GM18907 (cell line): ENCODE measurements around the gene STK39.
"Not testable (repeated sequence)": the region's sequence is repeated elsewhere in the genome, so short reads cannot be mapped to it uniquely, and the experiment has no call there.

ENCODE experiments used
- ATAC-seq: cut with Tn5 transposase; IDR thresholded peaks from one replicate; pipeline ENCODE4 v1.9.1; 2021; ENCODE audit warnings: mild to moderate bottlenecking, moderate library complexity; ENCODE audit not compliant: unreplicated experiment

STK39 gene

DNA sequence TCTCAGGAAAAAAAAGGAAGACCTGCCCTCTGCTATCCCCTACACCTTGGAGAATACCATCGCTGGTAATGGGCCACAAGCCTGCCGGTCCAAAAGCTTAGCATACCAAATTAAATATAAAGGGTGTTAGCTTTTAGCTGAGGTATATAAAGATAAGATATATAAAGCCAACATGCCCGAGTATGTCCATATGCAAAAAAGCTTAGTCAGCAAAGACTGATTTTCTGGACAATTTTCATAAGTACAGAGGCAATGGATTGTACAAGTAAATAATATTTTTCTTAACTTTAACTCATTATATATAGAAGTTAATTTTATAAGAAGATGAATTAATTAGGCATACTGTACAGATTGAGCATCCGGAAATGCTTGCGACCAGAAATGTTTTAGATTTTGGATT is 106.5 kb downstream of the STK39 start:
- ATAC-seq, result no peak

DNA sequence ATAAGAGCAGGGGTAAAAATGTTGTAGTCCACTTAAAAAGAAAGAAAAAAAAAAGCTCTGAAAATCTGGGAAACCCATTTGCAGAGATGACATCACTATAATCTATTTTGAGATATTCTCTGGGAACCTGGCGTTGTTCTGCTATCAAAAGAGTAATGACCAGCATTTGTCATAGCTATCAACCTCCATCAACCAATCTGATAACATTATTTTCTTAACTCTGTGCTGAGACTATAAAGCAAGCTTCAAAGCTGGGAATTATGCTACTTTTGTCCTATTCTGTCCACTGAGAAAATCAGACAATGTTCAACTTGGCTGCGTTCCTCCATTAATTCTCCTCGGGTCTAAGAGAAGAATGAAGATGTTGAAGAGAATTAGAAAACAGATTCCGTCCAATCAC is 107.5 kb downstream of the STK39 start:
- no peak for ATAC-seq

DNA sequence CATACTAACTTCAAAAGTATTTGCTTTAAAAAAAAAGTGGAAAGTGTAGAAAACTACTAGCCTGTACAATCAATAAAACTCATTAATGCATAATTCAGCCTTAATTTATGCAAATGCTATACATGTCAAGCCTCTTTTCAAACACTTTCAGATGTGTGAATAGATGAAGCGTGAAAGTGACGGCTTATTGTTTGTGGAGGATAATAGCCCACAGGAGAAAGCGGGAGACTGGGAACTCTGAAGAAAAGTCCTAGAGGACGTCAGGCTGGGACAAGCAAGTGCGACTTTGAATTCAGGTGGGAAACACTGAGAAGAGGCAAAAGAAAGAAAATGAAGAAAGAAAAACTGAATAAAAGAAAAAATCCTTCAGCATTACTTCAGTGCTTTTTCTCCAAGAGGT is 108.5 kb downstream of the STK39 start:
- ATAC-seq, result no peak

DNA sequence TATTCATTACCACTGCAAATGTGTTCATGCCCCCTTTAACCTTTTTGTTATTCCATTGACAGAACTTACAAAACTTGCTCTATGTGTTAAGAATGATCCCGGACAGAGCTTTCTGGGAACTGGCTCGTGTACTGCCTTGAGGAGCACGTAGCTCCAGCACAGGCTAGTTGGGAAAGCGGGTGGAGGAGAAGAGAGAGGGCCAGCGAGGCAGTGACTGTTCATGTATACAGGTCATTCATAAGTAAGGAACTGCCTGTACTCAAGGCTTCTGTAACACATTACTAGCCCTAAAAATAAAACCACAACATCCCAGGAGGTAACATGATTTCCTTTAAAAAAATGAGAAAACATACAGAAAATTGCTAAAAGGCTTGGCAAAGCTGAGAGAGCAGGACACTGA is 109.0 kb downstream of the STK39 start:
- ATAC-seq, result no peak

DNA sequence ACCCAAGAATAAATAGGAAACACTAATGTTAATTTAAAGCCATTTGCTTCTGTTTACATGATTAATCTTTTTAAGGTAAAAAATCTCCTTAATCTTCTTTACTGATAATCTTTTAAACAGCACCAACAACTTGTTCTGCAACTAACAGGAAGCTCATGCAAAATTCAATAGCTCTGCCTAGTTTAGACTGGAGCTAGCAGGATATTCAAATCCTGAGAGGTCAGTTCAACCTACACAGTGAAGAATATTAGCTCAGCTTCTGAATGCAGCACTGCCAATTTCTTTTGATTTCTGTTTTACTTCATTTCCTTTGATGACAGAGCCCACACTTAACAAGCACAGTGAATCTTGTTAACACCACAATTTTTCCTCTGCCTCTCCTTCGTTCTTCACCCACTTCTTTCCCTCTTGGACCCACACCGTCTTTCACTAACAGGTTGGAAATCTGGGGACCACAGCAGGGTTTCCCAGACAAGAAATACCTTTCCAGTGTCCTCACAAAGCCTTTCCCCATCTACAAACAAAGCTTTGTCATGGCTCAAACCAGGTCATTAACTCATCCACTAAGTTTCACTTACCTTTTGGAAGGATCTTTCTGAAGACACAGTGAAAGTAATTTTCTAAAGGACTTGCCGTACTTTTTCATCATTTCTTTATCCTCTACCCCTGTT is 109.8 kb downstream of the STK39 start:
- ATAC-seq, result peak; percentile 58

DNA sequence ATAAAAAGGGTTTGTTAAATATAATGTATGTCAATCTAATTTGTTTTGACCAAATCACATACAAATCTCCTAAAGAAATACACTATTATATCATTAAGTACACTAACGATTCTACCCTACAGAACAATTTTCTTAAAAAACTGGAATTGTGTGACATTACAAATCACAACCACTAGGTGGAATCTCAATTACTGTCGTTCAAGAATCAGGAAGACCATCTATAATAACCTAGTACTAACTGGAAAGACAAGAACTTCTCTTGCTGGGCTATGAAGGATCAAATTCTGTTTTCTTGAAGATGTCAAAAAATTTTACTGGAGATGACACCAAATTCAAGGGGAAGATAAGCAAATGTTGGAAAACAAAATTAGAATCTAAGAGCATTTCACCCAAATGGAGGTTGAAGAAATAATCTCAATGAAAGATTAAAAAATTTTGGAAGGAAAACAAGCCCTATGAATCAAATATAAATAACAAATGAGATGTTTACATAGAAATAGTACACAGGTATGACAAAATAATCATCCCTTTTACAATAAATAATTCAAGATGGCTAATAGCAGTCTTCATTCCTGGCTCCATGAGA is 110.9 kb downstream of the STK39 start:
- ATAC-seq, result peak; percentile 67

DNA sequence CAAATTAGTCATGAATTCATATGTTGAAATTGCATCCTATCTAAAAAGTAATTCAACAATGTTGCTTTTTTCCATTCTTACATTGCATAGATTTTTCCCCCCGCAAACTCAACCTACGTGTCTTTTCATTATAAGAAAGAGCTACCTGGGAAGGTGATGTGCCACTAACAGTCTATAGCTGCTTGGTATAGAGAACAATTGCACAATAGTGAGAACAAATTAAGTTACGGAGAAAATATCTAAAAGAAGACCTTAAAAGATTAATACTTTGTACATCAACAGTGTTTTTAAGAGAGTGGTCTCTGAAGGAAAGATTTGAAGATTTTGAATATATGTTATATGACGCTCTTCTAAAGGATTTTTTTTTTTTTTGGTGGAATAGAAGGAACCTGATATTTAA is 111.8 kb downstream of the STK39 start:
- ATAC-seq, result no peak

DNA sequence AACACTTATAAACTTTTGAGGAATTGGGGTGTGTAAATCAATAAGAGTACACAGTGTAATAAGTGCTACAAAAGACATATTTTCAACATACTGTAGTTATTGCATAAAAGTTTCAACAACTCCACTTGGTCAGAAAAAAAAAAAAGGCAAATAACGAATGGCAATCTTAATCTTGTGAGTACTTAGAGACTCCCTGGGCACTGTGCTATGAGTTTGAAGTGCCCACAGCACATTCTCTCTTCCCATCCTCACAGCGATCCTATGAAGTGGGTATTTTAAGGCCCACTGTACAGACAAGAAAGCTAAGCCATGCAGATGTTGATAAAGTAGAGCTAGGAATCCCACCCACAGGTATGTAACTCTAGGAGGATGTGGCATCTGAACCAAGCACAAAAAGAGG is 112.3 kb downstream of the STK39 start:
- ATAC-seq, result no peak

DNA sequence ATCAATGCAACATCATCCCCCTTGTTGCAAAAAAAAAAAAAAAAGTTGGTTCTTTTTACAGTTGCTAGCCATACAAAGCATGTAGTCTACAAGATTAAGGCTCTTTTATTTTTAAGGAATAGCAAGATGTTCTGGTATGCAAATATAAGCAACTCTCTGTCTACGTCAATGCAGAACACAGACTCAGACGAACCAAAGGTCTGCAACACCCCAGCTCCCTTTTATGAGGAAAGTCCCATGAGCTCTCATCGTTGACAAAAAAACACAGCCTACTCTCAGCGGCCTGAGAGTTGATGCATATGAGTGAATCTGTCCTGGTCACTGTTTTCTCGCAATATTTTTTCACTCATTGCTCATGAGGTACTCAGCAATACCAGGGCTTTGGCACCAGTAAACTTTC is 112.9 kb downstream of the STK39 start:
- no peak for ATAC-seq

DNA sequence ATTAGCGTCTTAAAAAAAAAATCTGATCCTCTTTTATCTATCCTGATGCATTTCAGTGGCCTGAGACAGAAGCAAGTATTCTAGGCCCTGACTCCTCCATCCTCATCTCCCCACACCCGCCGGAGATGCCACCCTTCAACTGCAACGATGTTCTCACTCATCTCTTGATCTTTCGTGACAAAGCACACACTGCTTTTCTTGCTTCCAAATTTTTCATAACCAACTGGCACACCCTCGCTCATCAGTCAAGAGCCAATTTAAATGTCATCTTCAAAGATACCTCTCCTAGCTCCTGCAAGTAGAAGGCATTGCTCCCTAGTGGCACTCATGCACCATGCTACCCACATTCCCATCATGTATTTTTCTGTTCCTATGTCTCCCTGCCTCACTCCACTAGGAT is 115.0 kb downstream of the STK39 start:
- ATAC-seq, result no peak

DNA sequence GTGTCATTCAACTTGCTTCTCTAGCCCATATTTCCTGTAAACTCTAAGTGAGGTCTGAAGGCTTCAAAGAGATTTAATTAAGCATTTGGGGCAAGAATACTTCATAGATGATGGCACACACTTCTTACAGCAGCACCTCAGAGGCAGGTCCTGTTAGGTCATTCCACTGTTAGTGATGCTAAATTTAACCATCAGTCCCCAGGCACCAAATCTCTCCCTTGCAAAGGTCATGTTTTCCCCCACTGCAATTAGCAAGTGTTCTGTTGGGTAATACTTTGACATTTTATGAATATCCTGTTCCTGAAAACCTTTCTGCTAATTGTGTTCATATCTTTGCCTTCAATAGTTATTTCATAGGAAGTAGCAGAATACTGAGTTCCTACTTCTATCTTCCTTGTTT is 117.0 kb downstream of the STK39 start:
- no peak for ATAC-seq

DNA sequence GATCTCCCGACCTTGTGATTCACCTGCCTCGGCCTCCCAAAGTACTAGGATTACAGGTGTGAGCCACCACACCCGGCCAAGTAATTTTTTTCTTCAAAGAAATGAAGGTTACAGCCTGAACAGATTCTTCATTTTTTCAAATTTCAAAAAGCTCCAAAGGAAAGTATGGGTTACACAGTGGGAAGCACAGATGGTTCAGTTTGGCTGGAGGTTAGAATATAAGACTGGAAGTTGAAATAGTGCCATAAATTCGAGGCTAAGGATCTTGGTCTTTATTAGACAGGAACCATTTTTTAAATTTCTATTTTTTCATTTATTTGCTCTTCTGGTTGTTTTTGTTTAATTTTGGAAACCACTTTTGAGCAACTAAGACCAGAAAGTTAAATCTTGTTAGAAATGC is 120.0 kb downstream of the STK39 start:
- ATAC-seq, result no peak

DNA sequence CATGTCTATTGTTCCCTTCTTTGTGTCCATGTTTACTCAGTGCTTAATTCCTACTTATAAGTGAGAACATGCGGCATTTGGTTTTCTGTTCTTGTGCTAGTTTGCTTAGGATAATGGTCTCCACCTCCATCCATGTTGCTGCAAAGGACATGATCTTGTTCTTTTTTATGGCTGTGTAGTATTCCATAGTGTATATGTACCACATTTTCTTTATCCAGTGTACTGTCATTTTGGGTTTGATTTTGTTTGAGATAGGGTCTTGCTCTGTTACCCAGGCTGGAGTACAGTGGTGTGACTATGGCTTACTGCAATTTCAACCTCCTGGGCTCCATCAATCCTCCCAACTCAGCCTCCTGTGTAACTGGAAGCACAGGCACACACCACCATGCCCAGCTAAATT is 125.2 kb downstream of the STK39 start:
- not testable (repeated sequence) for ATAC-seq

DNA sequence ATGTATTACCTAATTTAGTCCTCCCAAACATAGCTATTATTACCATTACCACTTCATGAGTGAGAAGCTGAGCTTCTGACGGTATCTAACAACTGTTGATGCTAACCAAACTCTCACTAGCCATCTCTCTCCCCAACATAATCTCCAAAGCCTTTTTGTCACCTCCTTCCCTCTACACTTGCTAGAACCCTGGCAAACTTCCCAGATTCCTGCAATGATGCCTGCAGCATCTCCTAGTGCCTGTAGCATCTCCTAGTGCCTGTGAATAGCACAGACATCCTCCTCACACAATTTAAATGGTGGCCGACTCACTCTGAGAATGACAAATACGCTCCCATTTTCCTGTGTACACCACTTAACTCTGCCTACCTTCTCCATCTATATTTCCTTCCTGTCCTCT is 126.7 kb downstream of the STK39 start:
- ATAC-seq, result no peak

DNA sequence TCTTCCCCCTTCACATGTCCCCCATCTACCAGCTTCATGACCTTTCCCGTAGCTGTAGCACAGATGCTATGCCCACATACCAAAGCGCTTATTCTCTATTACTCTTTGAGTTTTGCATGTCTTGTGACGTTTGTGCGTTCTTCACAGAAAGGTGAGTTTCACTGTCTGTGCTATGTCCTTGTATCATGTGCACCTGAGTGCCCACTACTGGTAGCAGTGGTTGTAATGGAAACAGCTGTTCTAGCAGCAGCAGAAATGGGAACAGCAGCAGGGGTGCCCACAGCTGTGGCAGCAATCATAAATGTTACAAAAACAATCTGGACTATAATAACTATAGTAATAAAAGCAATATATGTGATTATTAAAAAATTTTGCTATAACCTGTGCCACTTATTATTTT is 127.1 kb downstream of the STK39 start:
- no peak for ATAC-seq

DNA sequence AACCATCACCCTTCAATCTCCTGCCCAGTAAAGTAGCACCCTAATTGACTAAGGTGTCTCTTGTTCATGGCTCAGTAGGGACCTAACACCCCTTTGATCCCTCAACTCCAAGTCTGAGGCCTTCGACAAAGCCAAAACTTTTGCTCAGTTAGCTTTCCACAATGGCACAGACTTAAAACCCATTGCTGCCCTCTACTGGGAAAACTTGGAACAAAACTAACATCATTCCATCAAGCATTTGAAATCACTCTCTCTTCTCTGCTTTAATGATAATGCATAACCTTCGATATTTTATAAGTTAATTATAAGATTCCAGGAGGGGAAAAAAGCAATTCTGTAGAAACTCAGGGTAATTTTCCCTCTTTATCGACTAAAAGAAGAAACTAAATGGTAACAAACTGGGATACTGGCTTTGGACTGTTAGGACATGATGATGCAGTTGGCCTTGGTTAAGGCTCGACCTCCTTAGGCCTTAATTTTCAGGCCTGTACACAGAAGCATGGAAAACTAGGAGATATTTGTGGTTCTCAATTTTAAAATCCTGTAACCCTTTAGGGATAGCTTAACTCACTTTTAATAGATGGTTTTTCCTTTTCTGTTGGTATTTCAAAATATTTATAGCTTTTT is 127.8 kb downstream of the STK39 start:
- ATAC-seq, result peak; percentile 65

DNA sequence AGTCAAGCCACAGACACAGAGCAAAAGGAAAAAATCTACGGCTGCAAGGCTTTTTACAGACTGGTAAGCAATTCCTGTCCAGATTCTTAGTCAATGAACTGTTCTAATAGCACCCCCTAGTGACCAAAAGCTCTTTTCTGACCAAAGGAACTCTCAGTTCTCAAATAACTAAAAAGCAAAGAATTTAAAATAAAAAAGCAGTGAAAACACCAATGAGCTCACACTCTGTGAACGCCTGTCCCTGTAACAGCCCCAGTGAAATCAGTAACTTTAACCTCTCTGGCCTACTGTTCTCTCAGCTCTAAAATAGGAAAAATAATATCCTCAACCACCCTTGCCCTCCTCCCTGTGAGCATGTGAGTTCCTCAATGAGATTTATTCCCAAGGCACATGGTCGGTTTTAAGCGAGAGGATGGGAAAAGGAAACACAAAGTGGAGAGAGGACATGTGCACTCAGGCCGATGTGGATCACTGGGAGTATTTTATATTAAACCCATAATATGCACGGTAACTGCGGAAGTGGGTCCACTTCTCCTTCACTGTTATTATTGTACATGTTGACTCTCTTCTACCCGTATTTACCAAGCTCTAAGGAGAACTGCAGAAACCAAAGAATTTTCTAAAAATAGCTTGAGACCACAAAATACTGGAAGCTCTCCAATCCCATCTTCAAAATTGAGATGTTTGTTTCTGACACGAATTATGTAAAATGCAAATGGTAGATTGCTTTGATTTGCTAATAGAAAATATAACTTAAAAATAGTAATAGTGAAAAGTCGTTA is 128.5 kb downstream of the STK39 start:
- peak; percentile 82 for ATAC-seq

DNA sequence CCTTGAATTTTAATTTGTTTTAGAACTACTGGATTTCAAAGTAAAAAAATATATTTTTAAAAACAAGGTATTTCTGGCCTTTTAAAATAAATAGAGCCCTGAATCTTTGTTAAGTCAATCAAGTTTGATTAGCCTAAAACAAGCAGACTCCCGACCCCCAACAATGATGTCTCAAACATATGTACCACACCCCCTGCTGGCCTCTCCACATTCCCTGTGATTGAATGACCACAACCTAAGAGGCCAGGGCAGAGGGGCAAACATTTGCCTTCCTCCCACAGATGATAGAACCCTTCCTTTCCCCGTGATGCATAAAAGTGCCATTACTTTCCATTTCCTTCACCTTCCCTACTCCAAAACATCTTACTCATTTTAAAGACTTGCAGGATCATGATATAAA is 130.9 kb downstream of the STK39 start:
- no peak for ATAC-seq

DNA sequence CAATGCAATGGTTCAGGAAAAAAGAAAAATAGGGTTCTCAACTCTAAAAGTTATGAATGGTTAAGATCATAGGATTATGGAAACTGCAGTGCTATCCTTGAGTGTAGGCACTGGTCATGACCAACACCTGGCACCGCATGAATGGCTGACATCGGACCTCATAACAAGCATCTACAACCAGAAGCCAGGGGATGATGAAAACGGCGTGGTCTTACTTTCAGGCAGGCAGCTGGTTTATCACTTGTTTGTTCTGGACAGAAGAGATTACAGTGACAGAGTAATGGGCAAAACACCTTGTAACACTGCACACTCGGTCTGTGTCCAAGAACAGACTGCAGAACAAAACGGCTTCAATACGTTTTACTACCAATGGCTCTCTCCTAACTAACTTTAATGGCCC is 132.8 kb downstream of the STK39 start:
- ATAC-seq, result no peak

DNA sequence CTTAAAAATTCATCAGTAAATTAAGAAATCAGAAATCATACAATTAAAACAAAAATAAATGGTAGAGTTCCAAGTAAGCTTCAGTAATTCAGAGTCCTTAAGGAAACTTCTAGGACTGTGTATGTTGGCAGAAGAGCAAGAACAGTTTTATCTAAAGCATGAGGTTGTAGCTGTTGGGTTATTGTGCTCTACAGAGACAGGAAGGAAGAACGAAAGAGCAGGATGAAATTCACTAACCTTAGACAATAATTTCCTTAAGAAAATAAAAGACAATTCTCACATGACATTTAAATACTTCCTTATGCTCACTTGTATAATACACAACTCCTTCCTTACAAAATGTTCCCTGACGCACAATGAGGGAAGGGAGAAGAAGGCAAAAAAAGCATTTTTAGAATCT is 133.4 kb downstream of the STK39 start:
- no peak for ATAC-seq

DNA sequence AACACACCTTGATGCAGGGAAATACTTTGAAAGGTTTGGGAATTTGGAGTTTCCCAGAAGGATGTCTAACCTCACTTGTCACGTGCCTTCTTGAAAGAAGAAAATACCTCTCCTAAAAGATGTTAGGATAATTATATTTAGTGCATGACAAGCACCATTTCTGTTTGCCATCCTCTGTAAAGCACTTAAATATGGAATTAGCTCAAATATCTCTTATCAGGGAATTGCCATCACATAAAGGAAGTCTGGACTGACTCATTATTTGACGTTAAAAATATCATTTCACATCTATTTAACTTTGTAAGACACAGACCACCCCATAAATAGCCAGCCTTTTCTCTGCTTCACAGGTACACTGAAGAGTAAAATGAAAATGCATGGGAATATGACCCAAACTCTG is 140.1 kb downstream of the STK39 start:
- ATAC-seq, result no peak

DNA sequence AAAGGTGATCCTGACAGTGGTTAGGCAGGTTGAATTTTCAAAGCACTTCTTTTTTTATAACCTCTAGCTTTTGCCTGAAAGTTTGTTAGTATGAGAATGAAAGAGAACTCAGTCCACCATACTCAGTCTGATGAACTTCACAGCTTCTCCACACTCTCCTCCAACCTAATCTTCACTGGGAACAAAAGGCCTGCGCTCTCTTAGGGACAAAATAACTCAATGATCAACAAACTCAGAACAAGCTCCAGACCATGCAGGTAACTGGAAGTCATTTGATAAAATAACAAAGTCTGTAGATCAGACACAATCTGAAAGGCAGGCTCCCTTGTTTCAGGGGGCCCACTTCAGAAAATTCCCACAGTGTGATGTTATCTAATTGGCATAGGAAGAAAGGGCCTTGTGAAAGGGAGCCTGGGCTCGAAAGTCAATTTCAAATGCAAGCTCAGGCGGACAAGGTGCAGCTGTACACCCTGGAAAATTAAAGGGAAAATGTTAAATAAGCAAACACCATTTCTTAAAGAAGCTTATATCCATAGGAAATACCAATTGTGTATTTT is 142.2 kb downstream of the STK39 start:
- no peak for ATAC-seq
